GM18858 (cell line): ENCODE data around the gene ZBTB37.
"Not testable (repeated sequence)": the region's sequence is repeated elsewhere in the genome, so short reads cannot be mapped to it uniquely, and the experiment has no call there.

Experiments
- ATAC-seq: cut with Tn5 transposase; IDR thresholded peaks from one replicate; pipeline ENCODE4 v1.9.1; 2021; ENCODE audit not compliant: unreplicated experiment

The ZBTB37 gene

GRCh38 chr1:173868266-173869020 lies at the start of gene ZBTB37:
TSS of gene ZBTB37 (plus strand) at chr1:173868380. CDS start at chr1:173870226, 1,846 bp downstream.
- peak; percentile 37 for ATAC-seq

GRCh38 chr1:173818459-173818858 lies 49.7 kb upstream of the ZBTB37 start:
- no peak for ATAC-seq

GRCh38 chr1:173821680-173822079 lies 46.5 kb upstream of the ZBTB37 start:
- ATAC-seq: no peak

- peak; percentile 35 for ATAC-seq
Measured at GRCh38 chr1:173823781-173824314, 44.3 kb upstream of the ZBTB37 start.

- peak; percentile 82 for ATAC-seq
Measured at GRCh38 chr1:173824315-173825081, 43.7 kb upstream of the ZBTB37 start, which contains the start of the genes CENPL and DARS2. TSS of gene CENPL (minus strand) at chr1:173824883. CDS start at chr1:173811299, 13,584 bp downstream. TSS of gene DARS2 (plus strand) at chr1:173824673. CDS start at chr1:173825230, 557 bp downstream.

- ATAC-seq: no peak
Measured at GRCh38 chr1:173827611-173828010, 40.6 kb upstream of the ZBTB37 start.

- ATAC-seq: no peak
Measured at GRCh38 chr1:173832748-173833147, 35.4 kb upstream of the ZBTB37 start.

GRCh38 chr1:173852105-173852504 lies 16.1 kb upstream of the ZBTB37 start:
- no peak for ATAC-seq

GRCh38 chr1:173853074-173853473 lies 15.1 kb upstream of the ZBTB37 start:
- ATAC-seq: no peak

GRCh38 chr1:173856014-173856413 lies 12.2 kb upstream of the ZBTB37 start:
- ATAC-seq: no peak

GRCh38 chr1:173856903-173857302 lies 11.3 kb upstream of the ZBTB37 start:
- no peak for ATAC-seq

GRCh38 chr1:173857363-173857917 lies 10.7 kb upstream of the ZBTB37 start:
- no peak for ATAC-seq

- ATAC-seq: not testable (repeated sequence)
Measured at GRCh38 chr1:173859547-173859946, 8.6 kb upstream of the ZBTB37 start.

- ATAC-seq: no peak
Measured at GRCh38 chr1:173860065-173860464, 8.1 kb upstream of the ZBTB37 start.

GRCh38 chr1:173861731-173862145 lies 6.4 kb upstream of the ZBTB37 start:
- ATAC-seq: no peak

- not testable (repeated sequence) for ATAC-seq
Measured at GRCh38 chr1:173862146-173862768, 5.9 kb upstream of the ZBTB37 start.

GRCh38 chr1:173862769-173863223 lies 5.4 kb upstream of the ZBTB37 start:
- no peak for ATAC-seq

- ATAC-seq: no peak
Measured at GRCh38 chr1:173863224-173864161, 4.7 kb upstream of the ZBTB37 start.

- ATAC-seq: no peak
Measured at GRCh38 chr1:173864179-173864867, 3.9 kb upstream of the ZBTB37 start.
